GM18519 (cell line): ENCODE measurements around the gene COL4A1.

Source experiments
- ATAC-seq: cut with Tn5 transposase; IDR thresholded peaks from one replicate; pipeline ENCODE4 v1.9.1; 2021; ENCODE audit warnings: mild to moderate bottlenecking, moderate library complexity; ENCODE audit not compliant: unreplicated experiment, low FRiP score

The COL4A1 gene

DNA sequence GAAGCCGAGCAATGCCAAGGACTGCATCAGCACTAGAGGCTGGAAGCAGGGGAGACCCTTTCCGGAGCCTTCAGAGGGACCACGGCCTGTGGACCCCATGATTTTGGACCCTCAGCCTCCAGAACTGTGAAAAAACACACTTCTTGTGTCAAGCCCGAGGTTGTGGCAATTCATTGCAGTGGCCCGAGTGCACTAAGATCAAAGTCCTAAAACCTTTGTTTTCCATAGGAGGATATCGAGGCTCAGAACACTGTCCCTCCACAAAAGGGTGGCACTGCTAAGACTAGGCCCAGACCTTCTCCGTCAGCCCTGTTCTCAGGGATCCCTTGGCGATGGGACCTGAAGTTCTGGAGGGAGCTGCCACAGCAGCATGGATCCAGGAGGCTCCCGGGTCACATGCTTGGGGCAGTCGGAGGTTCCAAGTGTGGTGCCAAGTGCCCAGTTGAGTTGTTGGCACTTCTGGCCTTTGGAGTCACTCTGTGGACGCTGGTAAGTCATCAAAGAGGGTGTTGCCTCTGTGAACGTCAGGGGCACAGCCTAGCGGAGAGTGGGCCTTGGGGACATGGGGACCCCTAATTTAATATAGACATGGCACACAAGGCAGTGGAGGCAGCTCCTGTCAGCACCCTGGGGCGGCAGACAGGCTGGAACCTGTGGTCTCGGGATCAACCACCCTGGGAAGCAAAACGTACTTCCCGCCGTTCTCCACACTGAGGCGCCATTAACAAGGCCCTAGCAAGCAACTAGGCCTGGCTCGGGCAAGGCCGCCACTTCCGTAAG is 199.2 kb downstream of the COL4A1 start:
- ATAC-seq = no peak

DNA sequence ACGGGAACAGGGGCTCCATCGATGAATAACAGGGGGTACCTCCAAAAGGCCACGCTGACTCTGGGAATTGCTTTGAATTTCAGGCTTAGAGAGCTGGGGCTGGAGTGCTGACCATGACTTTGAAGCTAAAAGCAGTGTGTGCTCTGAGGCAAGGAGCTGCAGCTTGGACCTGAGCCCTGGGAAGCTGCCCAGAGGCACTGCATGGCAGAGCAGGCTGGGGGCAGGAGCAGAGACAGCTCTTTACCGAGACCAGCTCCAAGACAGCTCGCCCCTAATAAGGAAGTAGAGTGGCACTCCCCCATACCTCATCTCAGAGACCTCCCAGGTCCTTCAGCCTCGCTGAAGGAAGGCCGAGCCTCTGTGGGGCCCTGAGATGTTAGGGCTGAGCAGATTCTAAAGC is 200.2 kb downstream of the COL4A1 start:
- ATAC-seq = no peak

DNA sequence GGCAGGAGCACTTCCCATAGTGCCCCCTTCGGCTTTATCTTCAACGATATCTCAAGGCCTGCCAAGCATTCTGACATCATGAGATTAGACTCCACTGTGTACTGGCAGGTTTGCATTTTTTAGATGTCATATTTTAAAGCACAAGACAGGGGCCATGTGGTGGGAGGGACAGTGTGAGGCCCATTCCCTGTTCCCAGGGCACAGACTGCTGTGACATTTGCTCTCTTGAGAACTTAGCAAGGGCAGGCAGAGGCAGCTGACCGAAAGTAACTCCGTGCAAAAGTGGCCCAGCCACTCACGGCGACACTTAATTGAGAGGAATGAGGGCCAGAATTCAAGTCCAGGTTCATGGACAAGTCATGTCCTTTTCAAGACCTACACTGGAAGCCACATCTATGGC is 201.8 kb downstream of the COL4A1 start:
- ATAC-seq = no peak

DNA sequence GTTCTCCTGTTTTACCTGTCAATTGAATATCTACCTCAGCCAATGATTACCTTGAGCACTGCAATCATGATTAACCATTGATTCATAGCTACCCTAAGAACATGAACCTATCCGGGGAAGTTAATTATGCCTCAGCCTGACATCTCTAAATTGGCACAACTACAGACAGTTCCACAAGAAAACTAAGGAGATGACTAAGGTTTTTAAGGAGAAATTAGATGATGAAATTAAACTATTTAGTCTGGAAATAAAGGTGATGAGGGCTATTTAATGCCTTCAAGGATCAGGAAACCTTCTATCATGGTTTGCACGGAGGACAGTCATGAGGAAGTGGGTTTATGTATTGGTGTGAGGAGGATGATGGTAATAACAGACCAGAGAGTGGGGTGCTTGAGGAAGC is 203.4 kb downstream of the COL4A1 start:
- no peak for ATAC-seq

DNA sequence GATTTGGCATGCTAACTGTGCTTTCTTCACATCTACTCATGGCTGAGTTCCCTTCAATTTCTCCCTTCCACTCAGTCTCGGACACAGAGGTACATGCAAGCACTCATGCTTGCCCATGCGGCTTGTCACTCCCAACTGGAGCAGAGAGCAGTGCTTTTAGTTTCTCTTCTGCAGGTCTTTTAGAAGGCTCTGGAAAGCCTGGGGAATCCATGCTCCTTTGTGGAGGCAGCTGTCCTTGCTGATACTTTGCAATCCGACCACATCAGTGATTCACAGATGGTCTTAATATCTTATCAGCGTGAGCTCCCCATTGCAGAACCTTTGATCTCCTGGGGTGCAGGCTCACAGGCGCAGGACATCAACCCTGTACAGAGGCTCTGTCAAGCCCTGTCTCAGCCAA is 203.9 kb downstream of the COL4A1 start:
- ATAC-seq = no peak

DNA sequence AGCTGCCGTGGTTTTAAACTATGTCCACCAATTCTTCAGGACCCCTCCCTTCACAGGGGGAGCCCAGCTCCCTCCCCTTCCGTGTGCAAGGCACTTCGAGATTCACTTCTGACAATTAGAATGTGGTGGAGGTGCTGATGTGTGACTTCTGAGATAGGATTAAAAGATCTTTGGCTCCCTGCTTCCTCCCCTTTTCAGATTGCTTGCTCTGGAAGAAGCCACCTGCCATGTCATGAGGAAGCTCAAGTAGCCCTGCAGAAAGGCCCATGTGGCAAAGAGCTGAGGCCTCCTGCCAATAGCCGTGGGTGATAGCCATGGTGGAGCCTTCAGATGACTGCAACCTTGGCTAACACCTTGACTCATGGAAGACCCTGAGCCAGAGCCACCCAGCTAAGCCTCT is 204.9 kb downstream of the COL4A1 start:
- ATAC-seq = no peak

DNA sequence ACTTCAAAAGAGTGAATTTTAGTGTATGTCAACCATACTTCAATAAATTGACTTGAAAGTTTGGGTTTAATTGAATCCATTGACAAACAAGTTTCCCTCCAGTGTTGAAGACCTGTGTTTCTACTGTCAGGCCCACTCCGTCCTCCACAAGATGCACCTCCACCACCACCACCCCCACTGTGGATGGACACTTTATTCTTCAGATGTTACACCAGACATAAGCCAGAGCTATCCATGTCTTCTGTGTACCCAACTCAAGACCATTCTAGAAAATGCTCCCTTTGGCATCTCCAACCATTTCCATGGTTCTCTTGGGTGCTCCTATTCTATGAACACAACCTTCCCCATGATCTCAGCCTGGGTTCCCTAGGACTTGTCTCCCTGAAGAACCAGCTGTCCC is 207.0 kb downstream of the COL4A1 start:
- ATAC-seq = no peak
